Activated CD4-positive, alpha-beta T cell treated with anti-CD3 and anti-CD28 coated beads for 36 hours (primary cell): Measurements from ENCODE around the gene DCC. TPM values are rescaled to one million over a fixed set of nuclear protein-coding genes. Genes with fewer than 3 reads are reported as not detected.

ENCODE experiments used
- ATAC-seq: fragments of 200-7000 bp; cut with Tn5 transposase; one replicate; pipeline ENCODE4 v1.10.0; 2021; ENCODE audit warnings: mild to moderate bottlenecking, moderate library complexity
- CTCF ChIA-PET: fragments of 350-600 bp; sonication (Branson Sonifier 250); formaldehyde crosslinking; loops from one replicate; lab custom pipeline; 2021; ENCODE audit warnings: antibody characterized with exemption; lab: Charles Lee
- POLR2A ChIA-PET: fragments of 350-600 bp; sonication (Branson Sonifier 250); formaldehyde crosslinking; loops from one replicate; lab custom pipeline; 2021; ENCODE audit warnings: antibody characterized with exemption, inconsistent platforms; lab: Charles Lee
- DNase-seq: peaks from one replicate; pipeline ENCODE4 v3.0.0-alpha.2; 2020
- H3K27ac Mint-ChIP-seq: one replicate; pipeline ENCODE4 v1.8.0; 2021; ENCODE audit warnings: mixed read lengths
- H3K27me3 Mint-ChIP-seq: one replicate; pipeline ENCODE4 v1.8.0; 2021; ENCODE audit warnings: mixed read lengths
- H3K36me3 Mint-ChIP-seq: one replicate; pipeline ENCODE4 v1.8.0; 2021; ENCODE audit warnings: low read depth, mixed read lengths
- H3K4me1 Mint-ChIP-seq: one replicate; pipeline ENCODE4 v1.8.0; 2021; ENCODE audit warnings: mixed read lengths
- H3K4me3 Mint-ChIP-seq: one replicate; pipeline ENCODE4 v1.8.0; 2021; ENCODE audit warnings: mild to moderate bottlenecking, moderate library complexity, mixed read lengths
- H3K9me3 Mint-ChIP-seq: one replicate; pipeline ENCODE4 v1.8.0; 2021; ENCODE audit warnings: low read depth, mixed read lengths
- intact Hi-C, 2 experiments: fragments of 100-400 bp; cut with DNase I in 1 of 2; cut with micrococcal nuclease in 1 of 2; formaldehyde crosslinking; loops; one replicate each; pipeline versions ENCODE4 v1.14.2 to v1.15.1; 2022 to 2024; cut with DNase I, micrococcal nuclease
- total RNA-seq, 2 experiments: library from RNA; stranded (reverse); gene quantifications; one replicate each; pipeline ENCODE4 v1.2.3, GENCODE V29; 2021

The DCC gene
- total RNA-seq, 2 experiments from 2014 or later, result not detected

GRCh38 chr18:52945552-52945951 is 605.6 kb downstream of the DCC start:
- Mint-ChIP-seq H3K36me3 (no peaks in the 10 kb centered on the region), H3K4me1 (no peaks in the 10 kb centered on the region), H3K27ac (no peak overlapping the region), H3K4me3 (no peak overlapping the region), H3K9me3 (peaks cover 2% of the 10 kb centered on the region), H3K27me3 (no peaks in the 10 kb centered on the region)
- intact Hi-C loops, result no loop called here
- POLR2A ChIA-PET, result no interaction called here
- no peak for DNase-seq
- CTCF ChIA-PET, result no interaction called here
- no peak for ATAC-seq

- no peak overlapping the region for H3K27ac Mint-ChIP-seq
- ATAC-seq, result no peak
- ChIA-PET CTCF (interaction anchor here (0.5 kb wide), 1 partner anchor 79 kb away, joined by 3 read pairs; no protein-coding TSS in a partner anchor), POLR2A (no interaction called here)
- H3K36me3 Mint-ChIP-seq, result no peaks in the 10 kb centered on the region
- no peak for DNase-seq
- H3K4me1 Mint-ChIP-seq, result no peaks in the 10 kb centered on the region
- no peak overlapping the region for H3K4me3 Mint-ChIP-seq
- H3K27me3 Mint-ChIP-seq, result no peaks in the 10 kb centered on the region
- H3K9me3 Mint-ChIP-seq, result no peaks in the 10 kb centered on the region
- intact Hi-C loops, result no loop called here
These were observed 609.0 kb downstream of the DCC start for GRCh38 chr18:52948868-52949444.

- no peaks in the 10 kb centered on the region for H3K27me3 Mint-ChIP-seq
- ATAC-seq (no peak), DNase-seq (no peak)
- intact Hi-C loops, result no loop called here
- H3K9me3 Mint-ChIP-seq, result no peaks in the 10 kb centered on the region
- H3K4me1 Mint-ChIP-seq, result no peaks in the 10 kb centered on the region
- POLR2A ChIA-PET, result no interaction called here
- no peak overlapping the region for H3K27ac Mint-ChIP-seq
- CTCF ChIA-PET, result no interaction called here
- no peaks in the 10 kb centered on the region for H3K36me3 Mint-ChIP-seq
- H3K4me3 Mint-ChIP-seq, result no peak overlapping the region
These were observed 610.2 kb downstream of the DCC start for GRCh38 chr18:52950155-52950554.

GRCh38 chr18:52953387-52953786 is 613.4 kb downstream of the DCC start:
- H3K27ac Mint-ChIP-seq, result no peak overlapping the region
- intact Hi-C loops, result no loop called here
- no peak overlapping the region for H3K4me3 Mint-ChIP-seq
- peaks cover 2% of the 10 kb centered on the region for H3K9me3 Mint-ChIP-seq
- DNase-seq (no peak), ATAC-seq (no peak)
- ChIA-PET POLR2A (no interaction called here), CTCF (no interaction called here)
- H3K4me1 Mint-ChIP-seq, result no peaks in the 10 kb centered on the region
- H3K27me3 Mint-ChIP-seq, result no peaks in the 10 kb centered on the region
- no peaks in the 10 kb centered on the region for H3K36me3 Mint-ChIP-seq

GRCh38 chr18:52963481-52963880 is 623.5 kb downstream of the DCC start:
- H3K36me3 Mint-ChIP-seq, result no peaks in the 10 kb centered on the region
- peaks cover 3% of the 10 kb centered on the region for H3K9me3 Mint-ChIP-seq
- DNase-seq (no peak), ATAC-seq (no peak)
- POLR2A ChIA-PET, result no interaction called here
- no peaks in the 10 kb centered on the region for H3K27me3 Mint-ChIP-seq
- intact Hi-C loops, result no loop called here
- no peak overlapping the region for H3K4me3 Mint-ChIP-seq
- H3K4me1 Mint-ChIP-seq, result no peaks in the 10 kb centered on the region
- CTCF ChIA-PET, result no interaction called here
- H3K27ac Mint-ChIP-seq, result no peak overlapping the region

GRCh38 chr18:52970686-52971085 is 630.7 kb downstream of the DCC start:
- ATAC-seq (no peak), DNase-seq (no peak)
- H3K27me3 Mint-ChIP-seq, result no peaks in the 10 kb centered on the region
- H3K4me3 Mint-ChIP-seq, result no peak overlapping the region
- no peaks in the 10 kb centered on the region for H3K4me1 Mint-ChIP-seq
- H3K36me3 Mint-ChIP-seq, result no peaks in the 10 kb centered on the region
- intact Hi-C loops, result no loop called here
- H3K9me3 Mint-ChIP-seq, result peaks cover 3% of the 10 kb centered on the region
- ChIA-PET CTCF (no interaction called here), POLR2A (no interaction called here)
- H3K27ac Mint-ChIP-seq, result no peak overlapping the region

- no peak overlapping the region for H3K27ac Mint-ChIP-seq
- DNase-seq, result no peak
- H3K4me3 Mint-ChIP-seq, result no peak overlapping the region
- H3K9me3 Mint-ChIP-seq, result peaks cover 3% of the 10 kb centered on the region
- ChIA-PET CTCF (no interaction called here), POLR2A (no interaction called here)
- no peaks in the 10 kb centered on the region for H3K4me1 Mint-ChIP-seq
- H3K36me3 Mint-ChIP-seq, result no peaks in the 10 kb centered on the region
- H3K27me3 Mint-ChIP-seq, result no peaks in the 10 kb centered on the region
- ATAC-seq, result no peak
- intact Hi-C loops, result no loop called here
These were observed 631.1 kb downstream of the DCC start for GRCh38 chr18:52971097-52971496.

- Mint-ChIP-seq H3K36me3 (no peaks in the 10 kb centered on the region), H3K27ac (no peak overlapping the region), H3K4me3 (no peak overlapping the region), H3K4me1 (no peaks in the 10 kb centered on the region), H3K9me3 (peaks cover 2% of the 10 kb centered on the region), H3K27me3 (no peaks in the 10 kb centered on the region)
- intact Hi-C loops, result no loop called here
- ATAC-seq (no peak), DNase-seq (no peak)
- POLR2A ChIA-PET, result no interaction called here
- CTCF ChIA-PET, result no interaction called here
These were observed 639.9 kb downstream of the DCC start for GRCh38 chr18:52979892-52980291.

- Mint-ChIP-seq H3K4me3 (no peak overlapping the region), H3K4me1 (no peaks in the 10 kb centered on the region), H3K27ac (no peak overlapping the region), H3K27me3 (no peaks in the 10 kb centered on the region), H3K36me3 (no peaks in the 10 kb centered on the region), H3K9me3 (no peaks in the 10 kb centered on the region)
- intact Hi-C loops, result no loop called here
- ChIA-PET CTCF (no interaction called here), POLR2A (no interaction called here)
- ATAC-seq (no peak), DNase-seq (no peak)
These were observed 651.2 kb downstream of the DCC start for GRCh38 chr18:52991246-52991645.

- no peak for DNase-seq
- CTCF ChIA-PET, result no interaction called here
- ATAC-seq, result no peak
- no peaks in the 10 kb centered on the region for H3K36me3 Mint-ChIP-seq
- H3K4me1 Mint-ChIP-seq, result no peaks in the 10 kb centered on the region
- no peaks in the 10 kb centered on the region for H3K27me3 Mint-ChIP-seq
- intact Hi-C loops, result no loop called here
- no peak overlapping the region for H3K27ac Mint-ChIP-seq
- H3K9me3 Mint-ChIP-seq, result peaks cover 3% of the 10 kb centered on the region
- no peak overlapping the region for H3K4me3 Mint-ChIP-seq
- POLR2A ChIA-PET, result no interaction called here
These were observed 652.0 kb downstream of the DCC start for GRCh38 chr18:52992041-52992440.

GRCh38 chr18:52995875-52996274 is 655.9 kb downstream of the DCC start:
- ATAC-seq (no peak), DNase-seq (no peak)
- CTCF ChIA-PET, result interaction anchor here (0.6 kb wide), 1 partner anchor 483 kb away, joined by 3 read pairs; no protein-coding TSS in a partner anchor
- no peak overlapping the region for H3K4me3 Mint-ChIP-seq
- no peaks in the 10 kb centered on the region for H3K36me3 Mint-ChIP-seq
- peaks cover 3% of the 10 kb centered on the region for H3K9me3 Mint-ChIP-seq
- no peaks in the 10 kb centered on the region for H3K4me1 Mint-ChIP-seq
- H3K27me3 Mint-ChIP-seq, result no peaks in the 10 kb centered on the region
- POLR2A ChIA-PET, result no interaction called here
- no peak overlapping the region for H3K27ac Mint-ChIP-seq
- intact Hi-C loops, result no loop called here

- Mint-ChIP-seq H3K4me3 (no peak overlapping the region), H3K36me3 (no peaks in the 10 kb centered on the region), H3K9me3 (peaks cover 3% of the 10 kb centered on the region), H3K27me3 (no peaks in the 10 kb centered on the region), H3K27ac (no peak overlapping the region), H3K4me1 (no peaks in the 10 kb centered on the region)
- intact Hi-C loops, result no loop called here
- POLR2A ChIA-PET, result no interaction called here
- DNase-seq (no peak), ATAC-seq (no peak)
- CTCF ChIA-PET, result no interaction called here
These were observed 659.6 kb downstream of the DCC start for GRCh38 chr18:52999633-53000032.

- ATAC-seq, result no peak
These were observed 664.8 kb downstream of the DCC start for GRCh38 chr18:53004798-53005197.

More at GRCh38 chr18:53004798-53005197, 664.8 kb downstream of the DCC start:
- no peaks in the 10 kb centered on the region for H3K36me3 Mint-ChIP-seq
- H3K4me1 Mint-ChIP-seq, result no peaks in the 10 kb centered on the region
- ChIA-PET POLR2A (no interaction called here), CTCF (no interaction called here)
- H3K27me3 Mint-ChIP-seq, result no peaks in the 10 kb centered on the region
- intact Hi-C loops, result no loop called here
- no peak overlapping the region for H3K27ac Mint-ChIP-seq
- no peak overlapping the region for H3K4me3 Mint-ChIP-seq
- H3K9me3 Mint-ChIP-seq, result no peaks in the 10 kb centered on the region
- no peak for DNase-seq
